ENCODE measurements around the gene AKT3. TPM values are rescaled to one million over a fixed set of nuclear protein-coding genes. Genes with fewer than 3 reads are reported as not detected.

Gene AKT3
- total RNA-seq, 2 experiments from 2014 or later: 33.3 to 34.7 TPM

DNA sequence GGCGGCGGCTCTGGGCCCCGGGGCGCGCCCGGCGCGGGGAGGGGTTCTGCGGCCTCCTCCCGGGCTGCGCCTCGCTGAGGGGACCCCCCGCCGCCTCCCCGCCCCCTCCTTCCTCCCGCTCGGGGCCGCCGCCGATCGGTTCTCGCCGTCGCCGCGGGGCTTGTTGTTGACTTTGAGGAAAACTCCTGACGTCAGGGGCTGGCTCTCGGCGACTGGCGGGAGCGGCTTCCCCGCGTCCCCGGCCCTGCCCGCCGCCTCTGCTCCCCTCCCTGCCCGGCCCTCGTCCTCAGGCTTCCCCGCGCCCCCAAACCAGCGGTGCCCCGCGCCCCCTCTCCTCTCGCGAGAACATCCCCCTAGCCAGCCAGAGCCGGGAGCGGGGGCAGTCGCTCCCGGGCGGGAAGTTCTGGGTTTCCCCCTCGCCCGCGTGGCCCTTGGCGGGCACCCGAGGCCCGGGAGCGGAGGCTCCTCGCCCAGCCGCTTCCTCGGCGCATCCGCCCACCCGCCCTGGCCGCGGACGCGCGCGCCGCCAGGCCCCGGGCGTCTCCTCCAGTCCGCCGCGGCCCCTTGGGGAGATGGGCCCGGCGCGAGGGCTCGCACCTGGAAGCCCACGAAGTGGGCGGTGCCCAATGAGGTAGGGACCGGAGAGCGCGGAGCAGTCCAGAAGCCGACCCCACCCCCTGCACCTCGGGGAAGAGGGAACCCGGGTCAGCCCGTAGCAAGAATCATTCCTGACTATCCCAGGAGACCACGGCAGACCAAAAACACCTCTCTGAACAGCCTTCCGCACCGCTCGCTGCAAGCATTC lies 611 bp upstream of the AKT3 start:
- ChIA-PET POLR2A (no interaction called here), CTCF (no interaction called here)
- intact Hi-C loops (cut with micrococcal nuclease): loop anchor here (1.0 to 10.0 kb wide), 7 partner anchors 67 to 802 kb away; partner anchors contain the start of gene DESI2
- peak overlapping the region; percentile 84 for H3K27ac Mint-ChIP-seq
- H3K4me3 Mint-ChIP-seq: peak overlapping the region; percentile 79
- peak; percentile 89 for DNase-seq
- H3K36me3 Mint-ChIP-seq: no peaks in the 10 kb centered on the region
- peaks cover 32% of the 10 kb centered on the region for H3K4me1 Mint-ChIP-seq (ENCODE audit: low read depth)
- H3K27me3 Mint-ChIP-seq: no peaks in the 10 kb centered on the region
- no peaks in the 10 kb centered on the region for H3K9me3 Mint-ChIP-seq

DNA sequence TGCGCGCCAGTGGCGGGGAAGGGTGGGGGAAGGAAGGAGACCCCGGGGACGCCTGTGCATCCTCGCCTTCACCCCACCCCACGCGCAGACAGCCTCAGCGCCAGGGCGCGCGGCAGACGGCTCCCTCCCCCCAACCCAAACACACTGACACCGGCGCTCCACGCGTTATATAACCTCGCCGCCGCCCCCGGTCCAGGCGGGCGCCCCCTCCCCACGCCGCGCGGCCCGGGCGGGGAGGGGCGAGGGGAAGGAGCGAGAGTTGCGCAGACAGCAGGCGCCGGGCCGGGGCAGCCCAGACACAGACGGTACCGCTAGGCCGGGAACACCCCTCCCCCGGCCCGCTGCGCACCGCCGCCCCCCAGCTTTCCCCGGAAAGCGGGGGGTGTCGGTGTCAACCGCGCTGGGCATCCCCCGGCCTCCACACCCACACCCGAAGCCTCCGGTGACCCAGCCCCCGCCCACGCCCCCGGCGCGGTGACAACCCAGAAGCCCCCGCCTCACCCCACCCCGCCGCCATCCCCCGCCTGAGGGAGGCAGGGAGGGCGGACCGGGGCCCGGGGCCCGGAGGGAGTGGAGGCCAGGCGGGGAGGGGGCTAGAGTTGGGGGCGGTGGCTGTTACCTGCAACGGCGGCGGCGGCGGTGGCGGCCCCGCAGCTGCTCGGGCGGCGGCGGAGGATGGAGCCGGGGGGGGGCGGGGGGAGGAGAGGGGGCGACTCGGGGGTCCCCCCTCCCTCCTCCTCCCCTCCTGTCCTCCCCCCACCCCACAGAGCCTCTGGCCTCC lies 432 bp downstream of the AKT3 start:
- H3K36me3 Mint-ChIP-seq: no peaks in the 10 kb centered on the region
- peaks cover 37% of the 10 kb centered on the region for H3K4me1 Mint-ChIP-seq (ENCODE audit: low read depth)
- DNase-seq: peak; percentile 68
- ChIA-PET CTCF (interaction anchor here (1.2 kb wide), 1 partner anchor 12 kb away, joined by 5 read pairs; no protein-coding TSS in a partner anchor), POLR2A (interaction anchor here (1.9 kb wide), 1 partner anchor 12 kb away, joined by 17 read pairs; no protein-coding TSS in a partner anchor)
- H3K4me3 Mint-ChIP-seq: peak overlapping the region; percentile 93
- H3K27me3 Mint-ChIP-seq: no peaks in the 10 kb centered on the region
- no peaks in the 10 kb centered on the region for H3K9me3 Mint-ChIP-seq
- peak overlapping the region; percentile 94 for H3K27ac Mint-ChIP-seq
- intact Hi-C loops (cut with micrococcal nuclease): loop anchor here (1.0 to 10.0 kb wide), 11 partner anchors 19 to 803 kb away; partner anchors contain the start of genes CEP170 and DESI2

DNA sequence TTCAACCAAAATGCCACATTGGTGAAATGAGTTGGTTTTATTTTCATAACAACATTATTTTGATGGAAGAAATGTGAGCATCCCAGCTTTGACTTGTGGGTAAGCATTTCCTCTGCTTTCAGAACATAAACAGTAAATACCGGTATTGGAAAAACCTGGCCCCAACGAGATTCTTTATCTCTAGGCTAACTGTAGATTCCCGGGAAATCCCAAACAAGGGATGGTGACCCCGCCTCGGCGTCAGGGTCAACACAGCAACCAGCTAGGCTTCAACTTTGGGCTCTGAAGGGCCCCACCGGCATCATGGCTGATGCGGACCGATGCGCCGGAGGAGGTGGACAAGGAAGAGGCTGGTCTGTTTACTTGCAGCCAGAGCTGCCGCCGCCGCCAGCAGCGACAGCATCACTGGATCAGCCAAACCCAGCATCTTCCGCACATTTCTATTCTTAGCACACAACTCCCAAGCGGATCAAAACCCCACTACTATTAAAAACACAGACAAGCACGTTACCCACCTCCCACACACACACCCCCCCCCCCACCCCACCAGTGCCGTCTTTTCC lies 1.1 kb downstream of the AKT3 start:
- POLR2A ChIA-PET: interaction anchor here (0.6 to 1.9 kb wide), 2 partner anchors 11 to 198 kb away, joined by 3 to 17 read pairs; no protein-coding TSS in a partner anchor
- CTCF ChIA-PET: interaction anchor here (1.2 kb wide), 1 partner anchor 11 kb away, joined by 5 read pairs; no protein-coding TSS in a partner anchor
- intact Hi-C loops (cut with micrococcal nuclease): loop anchor here (1.0 to 10.0 kb wide), 5 partner anchors 11 to 594 kb away; partner anchors contain the start of gene CEP170

DNA sequence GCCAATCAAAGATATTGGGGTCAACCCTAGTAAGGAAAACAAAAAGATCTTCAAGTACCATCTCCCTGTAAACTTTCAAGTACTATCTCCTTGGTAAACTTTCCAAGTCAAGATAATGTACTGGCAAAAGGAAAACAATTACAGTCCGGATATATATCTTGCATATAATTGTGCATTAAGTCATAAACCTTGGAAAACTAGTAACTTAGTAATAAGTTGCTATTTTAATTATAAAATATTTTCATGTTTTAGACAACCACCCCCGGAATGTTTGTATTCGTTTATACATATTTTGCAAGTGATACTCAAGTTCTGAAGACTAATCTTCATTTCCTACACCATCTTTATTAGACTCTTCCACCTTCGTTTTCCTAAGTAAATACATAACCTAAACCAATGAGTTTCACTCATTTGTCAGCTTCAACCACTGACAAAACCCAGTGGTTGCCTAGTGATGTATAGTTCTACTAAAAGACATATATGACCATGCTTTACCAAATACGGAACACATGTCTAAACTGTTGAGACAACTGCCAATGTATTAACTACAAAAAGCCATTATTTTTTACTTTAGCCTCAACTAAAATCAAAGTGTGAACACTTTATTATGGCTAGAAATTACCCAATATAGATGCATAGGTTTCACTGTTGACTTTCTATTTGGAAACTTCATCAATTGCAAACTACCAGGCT lies 1.7 kb downstream of the AKT3 start:
- ChIA-PET CTCF (interaction anchor here (1.2 kb wide), 1 partner anchor 10 kb away, joined by 5 read pairs; no protein-coding TSS in a partner anchor), POLR2A (interaction anchor here (0.6 to 1.9 kb wide), 2 partner anchors 10 to 199 kb away, joined by 3 to 17 read pairs; no protein-coding TSS in a partner anchor)
- H3K36me3 Mint-ChIP-seq: no peaks in the 10 kb centered on the region
- peaks cover under 1% of the 10 kb centered on the region for H3K9me3 Mint-ChIP-seq
- no peak for DNase-seq
- H3K27me3 Mint-ChIP-seq: no peaks in the 10 kb centered on the region
- peaks cover 43% of the 10 kb centered on the region for H3K4me1 Mint-ChIP-seq (ENCODE audit: low read depth)
- peak overlapping the region; percentile 94 for H3K27ac Mint-ChIP-seq
- peak overlapping the region; percentile 93 for H3K4me3 Mint-ChIP-seq
- intact Hi-C loops (cut with micrococcal nuclease): loop anchor here (1.0 to 10.0 kb wide), 4 partner anchors 10 to 424 kb away; no protein-coding TSS in a partner anchor

More for the DNA sequence above, 1.1 kb downstream of the AKT3 start:
- Mint-ChIP-seq H3K9me3 (no peaks in the 10 kb centered on the region), H3K4me1 (ENCODE audit: low read depth) (peaks cover 39% of the 10 kb centered on the region), H3K4me3 (peak overlapping the region; percentile 93), H3K27me3 (no peaks in the 10 kb centered on the region), H3K27ac (peak overlapping the region; percentile 94), H3K36me3 (no peaks in the 10 kb centered on the region)
- peak; percentile 66 for DNase-seq

DNA sequence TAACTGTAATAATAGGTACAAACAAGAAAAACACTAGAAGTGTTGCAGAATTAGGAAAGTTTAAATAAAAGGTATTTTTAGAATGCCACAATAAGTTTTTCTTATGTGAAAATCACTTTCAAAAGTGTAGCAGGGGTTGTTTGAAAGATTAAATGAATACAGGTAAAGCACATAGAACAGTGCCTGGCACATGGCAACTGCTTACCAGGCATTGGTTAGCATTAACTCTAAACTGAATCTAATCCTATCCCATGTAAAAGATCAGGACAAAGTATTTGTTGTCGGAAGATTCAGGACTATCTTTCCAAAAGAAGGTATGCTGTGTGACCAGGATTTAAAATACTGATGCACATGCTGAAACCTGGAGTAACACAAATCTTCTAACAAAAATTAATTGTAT lies 3.3 kb downstream of the AKT3 start:
- H3K4me3 Mint-ChIP-seq: no peak overlapping the region
- H3K27ac Mint-ChIP-seq: no peak overlapping the region
- POLR2A ChIA-PET: no interaction called here
- H3K4me1 Mint-ChIP-seq (ENCODE audit: low read depth): peaks cover 51% of the 10 kb centered on the region
- H3K9me3 Mint-ChIP-seq: peaks cover 2% of the 10 kb centered on the region
- CTCF ChIA-PET: interaction anchor here (1.0 kb wide), 1 partner anchor 487 kb away, joined by 4 read pairs; no protein-coding TSS in a partner anchor
- intact Hi-C loops (cut with micrococcal nuclease): loop anchor here (10.0 kb wide), 1 partner anchor 422 kb away; no protein-coding TSS in a partner anchor
- DNase-seq: no peak
- H3K27me3 Mint-ChIP-seq: no peaks in the 10 kb centered on the region
- H3K36me3 Mint-ChIP-seq: no peaks in the 10 kb centered on the region

DNA sequence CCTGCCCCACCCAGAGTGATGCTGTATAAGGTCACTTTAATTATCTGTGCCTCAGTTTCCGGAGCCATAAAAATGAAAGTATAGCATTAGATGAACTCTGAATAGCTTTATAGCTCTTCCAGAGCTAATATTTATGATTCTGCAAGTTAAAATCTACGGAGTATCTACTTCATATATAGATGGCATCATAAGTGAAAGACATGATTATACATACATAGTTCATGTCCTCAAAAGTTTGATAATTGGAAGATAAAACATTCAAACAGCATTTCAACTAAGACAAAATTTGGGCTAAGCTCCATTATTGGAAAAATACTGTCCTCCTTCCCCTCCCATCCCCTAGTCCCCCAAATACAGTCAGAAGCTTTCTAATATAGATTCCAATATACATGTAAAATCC lies 4.2 kb downstream of the AKT3 start:
- ChIA-PET CTCF (no interaction called here), POLR2A (no interaction called here)
- Mint-ChIP-seq H3K9me3 (peaks cover 2% of the 10 kb centered on the region), H3K4me3 (no peak overlapping the region), H3K27ac (no peak overlapping the region), H3K4me1 (ENCODE audit: low read depth) (peaks cover 50% of the 10 kb centered on the region), H3K36me3 (no peaks in the 10 kb centered on the region), H3K27me3 (no peaks in the 10 kb centered on the region)
- intact Hi-C loops (cut with micrococcal nuclease): loop anchor here (10.0 kb wide), 1 partner anchor 421 kb away; no protein-coding TSS in a partner anchor
- DNase-seq: no peak

DNA sequence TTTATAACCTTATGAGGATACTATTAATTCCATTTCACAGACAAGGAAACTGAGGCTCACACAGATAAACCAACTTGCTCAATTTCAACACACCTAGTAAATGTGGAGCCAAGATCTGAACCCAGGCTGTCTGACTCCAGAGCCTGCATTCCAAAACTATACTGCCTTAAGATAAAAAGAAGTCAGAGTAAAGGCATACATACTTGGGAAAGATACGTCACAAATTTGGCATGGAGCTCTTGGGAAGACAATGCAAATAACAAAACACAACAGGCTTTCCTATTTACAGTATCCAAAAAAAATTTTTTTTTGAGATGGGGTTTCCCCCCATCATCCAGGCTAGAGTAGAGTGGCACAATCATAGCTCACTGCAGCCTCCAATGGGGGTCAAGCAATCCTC lies 5.9 kb downstream of the AKT3 start:
- POLR2A ChIA-PET: no interaction called here
- H3K4me1 Mint-ChIP-seq (ENCODE audit: low read depth): peaks cover 59% of the 10 kb centered on the region
- H3K27ac Mint-ChIP-seq: no peak overlapping the region
- intact Hi-C loops (cut with micrococcal nuclease): loop anchor here (10.0 kb wide), 1 partner anchor 419 kb away; no protein-coding TSS in a partner anchor
- H3K27me3 Mint-ChIP-seq: no peaks in the 10 kb centered on the region
- H3K36me3 Mint-ChIP-seq: no peaks in the 10 kb centered on the region
- CTCF ChIA-PET: interaction anchor here (0.6 kb wide), 1 partner anchor 244 kb away, joined by 3 read pairs; no protein-coding TSS in a partner anchor
- H3K9me3 Mint-ChIP-seq: peaks cover 2% of the 10 kb centered on the region
- no peak for DNase-seq
- H3K4me3 Mint-ChIP-seq: no peak overlapping the region

DNA sequence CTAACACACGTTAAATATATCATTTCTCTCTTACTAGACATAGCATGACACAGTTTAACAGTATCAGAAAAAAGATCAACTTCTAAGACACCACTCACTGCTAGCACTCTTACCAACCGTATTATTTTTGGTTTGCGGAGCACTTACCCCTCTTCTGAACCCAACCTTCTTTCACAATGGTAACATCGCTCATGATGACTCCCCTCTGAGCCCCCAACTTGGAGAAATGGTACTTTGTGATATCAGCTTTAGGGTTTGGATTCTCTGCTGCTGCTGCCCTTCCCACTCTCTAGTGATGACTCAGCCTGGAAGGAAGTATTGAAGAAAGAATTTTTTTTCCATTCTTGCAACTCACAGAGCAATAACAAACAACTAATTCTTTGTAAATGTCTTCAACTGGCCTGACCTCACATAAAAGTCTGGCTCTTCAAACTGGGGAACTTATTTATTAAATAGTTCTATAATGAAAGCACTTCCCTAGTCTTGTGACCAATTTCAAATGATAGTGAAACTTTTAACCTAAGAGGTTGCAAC lies 7.0 kb downstream of the AKT3 start:
- peak; percentile 18 for DNase-seq
- Mint-ChIP-seq H3K36me3 (no peaks in the 10 kb centered on the region), H3K4me3 (peak overlapping the region; percentile 14), H3K4me1 (ENCODE audit: low read depth) (peaks cover 56% of the 10 kb centered on the region), H3K27me3 (no peaks in the 10 kb centered on the region), H3K9me3 (peaks cover 2% of the 10 kb centered on the region), H3K27ac (peak overlapping the region; percentile 46)
- intact Hi-C loops (cut with micrococcal nuclease): loop anchor here (10.0 kb wide), 1 partner anchor 418 kb away; no protein-coding TSS in a partner anchor
- CTCF ChIA-PET: interaction anchor here (0.8 kb wide), 1 partner anchor 11 kb away, joined by 3 read pairs; no protein-coding TSS in a partner anchor
- POLR2A ChIA-PET: no interaction called here

DNA sequence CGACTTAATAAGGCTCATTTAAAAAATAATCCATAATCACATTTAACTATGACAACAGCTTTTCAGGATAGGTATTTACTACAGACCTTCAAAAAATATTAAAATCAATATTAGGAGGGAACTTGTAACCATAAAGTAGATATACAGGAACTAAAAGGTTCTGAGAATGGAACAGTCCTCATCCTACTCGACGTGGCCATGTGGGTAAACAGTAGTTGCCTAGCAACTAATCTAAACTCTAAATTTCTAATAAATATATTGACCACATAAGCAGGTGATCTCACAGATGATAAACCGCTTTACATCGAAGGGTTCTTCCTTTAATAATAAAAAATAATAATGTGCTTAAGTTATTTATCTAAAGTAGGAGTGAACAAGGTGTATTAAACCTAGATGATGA lies 7.9 kb downstream of the AKT3 start:
- CTCF ChIA-PET: no interaction called here
- H3K27me3 Mint-ChIP-seq: no peaks in the 10 kb centered on the region
- H3K9me3 Mint-ChIP-seq: peaks cover 3% of the 10 kb centered on the region
- no peak for DNase-seq
- H3K27ac Mint-ChIP-seq: no peak overlapping the region
- intact Hi-C loops (cut with micrococcal nuclease): loop anchor here (10.0 kb wide), 1 partner anchor 417 kb away; no protein-coding TSS in a partner anchor
- POLR2A ChIA-PET: no interaction called here
- peaks cover 4% of the 10 kb centered on the region for H3K36me3 Mint-ChIP-seq
- no peak overlapping the region for H3K4me3 Mint-ChIP-seq
- peaks cover 62% of the 10 kb centered on the region for H3K4me1 Mint-ChIP-seq (ENCODE audit: low read depth)

DNA sequence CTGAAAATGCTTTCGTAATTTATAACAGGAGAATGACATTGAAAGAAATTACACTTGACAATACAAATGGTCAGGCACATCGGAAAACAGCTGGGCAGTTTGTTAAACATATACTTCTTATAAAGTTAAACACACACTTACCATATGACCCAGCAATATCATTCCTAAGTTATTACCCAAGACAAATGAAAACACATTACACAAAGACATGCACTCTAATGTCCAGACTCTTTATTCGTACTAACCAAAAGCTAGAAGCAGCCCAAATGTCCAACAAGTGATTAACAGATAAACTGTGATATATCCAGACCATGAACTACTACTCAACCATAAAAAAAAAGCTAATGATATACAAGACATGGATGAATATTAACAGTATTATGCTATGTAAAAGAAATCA lies 8.5 kb downstream of the AKT3 start:
- H3K9me3 Mint-ChIP-seq: peaks cover 5% of the 10 kb centered on the region
- intact Hi-C loops (cut with micrococcal nuclease): loop anchor here (10.0 kb wide), 1 partner anchor 417 kb away; no protein-coding TSS in a partner anchor

More for the DNA sequence above, 8.5 kb downstream of the AKT3 start:
- Mint-ChIP-seq H3K36me3 (peaks cover 5% of the 10 kb centered on the region), H3K27ac (no peak overlapping the region), H3K4me3 (no peak overlapping the region), H3K27me3 (no peaks in the 10 kb centered on the region), H3K4me1 (ENCODE audit: low read depth) (peaks cover 60% of the 10 kb centered on the region)
- POLR2A ChIA-PET: no interaction called here
- CTCF ChIA-PET: no interaction called here
- no peak for DNase-seq
